GM19372 (cell line): ENCODE data around the gene SLC35G3.
"Not testable (repeated sequence)": the region's sequence is repeated elsewhere in the genome, so short reads cannot be mapped to it uniquely, and the experiment has no call there.

Experiments
- ATAC-seq: cut with Tn5 transposase; IDR thresholded peaks from one replicate; pipeline ENCODE4 v1.9.1; 2021; ENCODE audit warnings: mild to moderate bottlenecking, low read depth, moderate library complexity; ENCODE audit not compliant: unreplicated experiment

Gene SLC35G3

GRCh38 chr17:35194001-35194400, at the start of gene SLC35G3:
TSS of gene SLC35G3 (minus strand) at chr17:35194393. CDS start at chr17:35194307, 86 bp downstream.
- ATAC-seq: not testable (repeated sequence)

DNA sequence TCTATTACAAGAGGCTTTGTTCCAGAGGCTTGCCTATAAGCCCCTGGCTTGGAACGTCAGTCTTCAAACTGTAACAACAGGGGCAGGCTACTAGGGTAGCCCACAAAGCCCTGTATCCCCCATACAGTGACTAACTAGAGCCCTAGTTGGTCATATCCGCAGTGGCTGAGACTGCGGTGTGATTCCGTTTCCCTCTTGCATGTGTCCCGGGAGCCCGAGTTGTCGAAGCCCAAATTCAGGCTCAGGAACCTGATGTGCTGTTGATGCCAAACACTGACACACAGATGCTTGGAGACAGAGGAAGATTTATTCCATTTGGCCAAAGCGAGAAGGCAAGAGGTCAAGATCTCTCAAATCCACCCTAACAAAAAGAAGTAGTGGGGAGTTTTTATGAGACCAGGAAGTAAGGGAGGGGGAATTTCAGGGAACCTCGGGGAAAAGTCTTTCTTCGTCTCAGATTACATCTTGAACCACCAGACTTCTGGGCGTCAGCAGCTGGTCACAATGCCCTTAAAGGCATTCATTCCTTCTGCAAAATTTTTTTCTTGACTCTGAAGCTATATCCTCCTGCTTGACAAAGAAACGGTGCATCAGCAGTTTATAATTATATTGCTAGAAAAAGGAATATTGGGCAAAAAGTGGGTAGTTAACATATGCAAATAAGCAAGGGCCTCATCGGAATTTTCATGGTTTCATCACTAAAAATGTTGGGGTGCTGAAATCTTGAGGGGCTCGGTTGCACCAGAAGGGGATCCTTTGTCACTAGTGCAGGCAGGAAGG, 49.6 kb upstream of the SLC35G3 start:
- ATAC-seq: no peak

DNA sequence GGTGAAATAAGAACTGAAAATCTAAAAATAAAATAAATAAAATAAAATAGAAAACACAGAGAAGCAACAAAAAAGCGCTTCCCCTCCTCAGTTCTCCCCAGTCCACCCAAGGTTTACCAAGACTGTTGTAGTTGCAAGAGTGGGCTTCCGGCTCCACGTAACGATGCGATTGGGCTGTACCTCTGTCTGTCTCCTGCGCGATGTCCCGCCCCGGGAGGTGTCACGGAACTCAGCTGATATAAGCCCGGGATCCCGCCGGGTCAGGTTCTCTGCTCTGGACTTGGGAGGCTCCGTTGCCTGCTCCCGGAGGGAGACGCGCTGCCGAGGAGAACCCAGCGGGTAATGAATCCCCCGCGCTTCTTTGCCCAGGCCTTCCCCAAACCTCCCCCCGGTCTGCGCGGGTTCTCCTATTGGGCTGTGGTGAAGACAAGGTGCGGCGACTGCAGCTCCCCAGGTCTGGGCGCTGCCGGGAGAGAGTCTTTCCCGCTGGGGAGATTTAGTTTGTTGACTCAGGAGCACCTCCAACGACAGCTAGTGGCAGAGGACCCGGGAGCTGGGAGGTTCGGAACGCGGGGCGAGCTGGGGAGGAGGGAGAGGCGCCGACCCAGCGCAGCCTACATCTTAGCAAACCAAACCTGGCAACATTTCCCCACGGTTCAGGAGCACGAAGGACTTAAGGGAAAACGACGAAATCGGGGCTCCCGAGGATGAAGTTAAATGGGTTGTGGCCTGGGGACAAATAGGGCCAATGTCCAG, 48.8 kb upstream of the SLC35G3 start, which contains the start of gene SLFN5:
SLFN5 (plus strand) TSS at position 268 of the 756 bp plus-strand sequence. CDS start 15,619 bp downstream, outside the sequence.
- ATAC-seq: peak; percentile 70

- peak; percentile 37 for ATAC-seq
Observed at GRCh38 chr17:35242158-35242804, 48.1 kb upstream of the SLC35G3 start.

- ATAC-seq: no peak
Observed at GRCh38 chr17:35241520-35241919, 47.3 kb upstream of the SLC35G3 start.

DNA sequence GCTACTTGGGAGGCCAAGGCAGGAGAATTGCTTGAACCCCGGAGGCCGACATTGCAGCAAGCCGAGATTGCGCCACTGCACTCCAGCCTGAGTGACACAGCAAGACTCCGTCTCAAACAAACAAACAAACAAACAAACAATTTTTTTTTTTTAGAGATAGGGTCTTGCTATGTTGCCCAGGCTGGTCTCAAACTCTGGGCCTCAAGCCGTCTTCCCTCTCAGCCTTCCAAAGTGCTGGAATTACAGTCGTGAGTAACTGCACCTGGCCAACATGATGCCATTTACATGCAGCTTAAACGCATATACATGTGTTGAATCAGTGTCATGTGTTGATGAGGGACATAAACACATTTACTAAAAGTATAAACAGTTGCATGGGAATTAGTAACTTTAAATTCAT, 46.7 kb upstream of the SLC35G3 start:
- no peak for ATAC-seq

DNA sequence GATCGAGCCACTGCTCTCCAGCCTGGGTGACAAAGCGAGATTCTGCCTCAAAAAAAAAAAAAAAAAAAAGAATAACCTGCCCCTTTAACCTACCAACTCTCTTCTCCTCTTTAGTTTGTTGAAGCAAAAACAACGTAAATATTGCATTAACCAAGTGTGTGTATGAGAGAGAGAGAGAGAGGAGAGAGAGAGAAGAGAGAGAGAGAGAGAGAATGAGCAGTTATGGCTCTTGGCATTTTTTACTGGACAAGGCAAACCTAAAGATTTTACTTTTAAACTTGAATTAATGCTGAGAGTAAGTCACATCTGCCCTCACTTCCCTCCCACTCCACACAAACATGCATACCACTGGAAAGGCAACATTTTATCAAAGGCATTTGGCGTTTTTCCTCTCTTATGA, 45.6 kb upstream of the SLC35G3 start:
- ATAC-seq: no peak

DNA sequence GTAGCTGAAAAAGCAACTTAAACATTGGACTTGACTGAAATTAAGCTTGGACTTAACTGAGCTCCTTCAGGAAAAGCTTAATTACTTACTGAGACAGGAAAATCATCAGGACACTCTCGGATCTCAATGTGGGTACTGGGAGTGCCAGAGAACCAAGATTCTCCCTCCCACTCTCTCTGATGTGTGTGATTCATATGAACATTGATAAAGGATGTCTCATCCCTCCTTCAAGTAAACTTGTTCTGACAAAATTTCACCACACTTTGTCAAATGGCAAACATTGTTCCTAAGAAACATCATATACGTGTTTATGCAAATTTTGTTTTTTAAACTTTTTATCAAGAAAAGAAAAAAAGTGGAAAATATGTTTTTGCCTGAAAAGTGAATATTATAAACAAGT, 44.6 kb upstream of the SLC35G3 start:
- ATAC-seq: no peak

DNA sequence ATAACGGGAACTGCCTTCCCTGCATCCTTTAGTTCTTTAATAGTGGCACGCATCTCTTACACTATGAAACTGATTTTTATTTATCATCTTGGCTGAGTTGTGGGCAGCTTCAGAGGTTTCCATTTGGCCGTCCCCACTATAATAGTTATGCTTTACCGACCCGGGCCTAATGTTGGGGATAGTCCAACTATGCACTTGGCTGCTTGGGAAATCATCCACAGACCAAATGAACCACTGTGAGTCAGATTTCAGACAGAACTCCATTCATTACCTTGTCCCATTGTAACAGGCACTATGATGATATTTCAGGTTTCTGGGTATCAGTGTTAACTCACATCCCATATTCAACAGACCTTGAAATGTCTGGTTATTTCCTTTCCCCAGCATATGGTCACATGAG, 42.6 kb upstream of the SLC35G3 start:
- ATAC-seq: no peak

- no peak for ATAC-seq
Observed at GRCh38 chr17:35235917-35236316, 41.7 kb upstream of the SLC35G3 start.

DNA sequence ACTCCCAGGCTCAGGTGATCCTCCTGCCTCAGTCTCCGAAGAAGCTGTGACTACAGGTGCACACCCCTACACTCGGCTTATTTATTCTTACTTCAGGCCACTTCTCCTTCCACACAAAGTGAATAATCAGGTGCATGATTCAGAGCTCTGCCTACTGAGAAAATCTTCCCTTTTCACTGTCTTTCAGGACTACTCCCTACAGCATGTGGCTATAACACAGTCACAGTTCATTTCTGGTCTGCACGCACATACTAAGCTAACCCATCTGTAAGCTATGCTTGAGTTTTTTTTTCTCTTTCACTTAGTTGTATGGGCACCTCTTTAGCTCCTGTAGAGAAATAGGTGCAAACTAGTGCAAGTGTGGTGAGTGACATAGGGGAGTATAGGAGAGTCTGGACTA, 41.1 kb upstream of the SLC35G3 start:
- no peak for ATAC-seq

GRCh38 chr17:35234315-35234714, 40.1 kb upstream of the SLC35G3 start:
- not testable (repeated sequence) for ATAC-seq

- ATAC-seq: no peak
Observed at GRCh38 chr17:35229638-35230037, 35.4 kb upstream of the SLC35G3 start.

DNA sequence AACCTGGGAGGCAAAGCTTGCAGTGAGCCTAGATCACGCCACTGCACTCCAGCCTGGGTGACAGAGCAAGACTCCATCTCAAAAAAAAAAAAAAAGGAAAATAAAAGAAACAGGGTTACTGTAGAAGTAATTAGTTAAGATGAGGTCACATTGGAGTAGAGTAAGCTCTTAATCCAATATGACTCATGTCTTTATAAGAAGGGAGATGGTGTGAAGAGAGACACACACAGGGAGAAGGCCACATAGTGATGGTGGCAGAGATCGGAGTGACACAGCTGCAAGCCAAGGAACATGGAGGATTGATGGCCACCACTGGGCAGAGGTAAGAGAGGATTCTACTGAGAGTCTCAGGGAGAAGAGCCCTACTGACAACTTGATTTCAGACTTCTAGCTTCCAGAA, 33.4 kb upstream of the SLC35G3 start:
- ATAC-seq: no peak

DNA sequence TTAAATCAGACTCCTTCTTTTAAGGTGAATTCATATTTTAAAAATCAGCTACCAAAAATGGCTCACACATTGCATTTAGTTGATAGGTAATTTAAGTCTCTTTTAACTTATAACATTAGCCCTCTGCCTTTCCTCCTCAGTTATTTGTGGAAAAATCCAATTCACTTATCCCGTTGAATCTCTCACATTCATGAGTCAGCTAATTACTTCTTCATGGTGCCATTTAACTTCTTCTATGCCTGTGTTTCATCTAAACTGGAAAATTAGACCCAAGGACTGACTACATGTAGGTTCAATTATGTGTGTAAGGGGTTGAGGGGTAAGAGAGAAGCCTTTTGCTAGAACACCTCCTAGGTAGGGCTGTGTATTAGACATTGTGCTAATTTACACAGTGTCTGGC, 30.2 kb upstream of the SLC35G3 start:
- ATAC-seq: no peak

GRCh38 chr17:35222452-35222851, 28.3 kb upstream of the SLC35G3 start:
- ATAC-seq: no peak

GRCh38 chr17:35218915-35219314, 24.7 kb upstream of the SLC35G3 start:
- no peak for ATAC-seq

DNA sequence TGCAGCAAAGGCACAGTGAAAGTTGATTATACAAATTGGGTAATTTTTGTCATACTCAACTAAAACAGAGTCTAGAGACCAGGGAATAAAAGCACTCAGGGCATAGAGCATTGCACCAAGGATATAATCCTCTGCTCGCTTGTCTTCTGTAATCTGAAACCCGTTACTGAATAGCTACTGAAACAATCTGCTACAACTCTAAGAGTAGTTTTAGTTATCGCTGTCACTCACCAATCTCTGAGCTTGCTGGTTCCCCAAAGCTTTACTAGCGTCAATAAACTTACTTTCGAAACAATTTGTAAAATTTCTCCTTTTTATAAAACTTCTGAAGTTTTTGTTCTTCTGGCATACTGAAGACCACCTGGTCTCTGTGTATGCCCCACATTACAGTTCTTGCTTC, 22.9 kb upstream of the SLC35G3 start:
- ATAC-seq: no peak

DNA sequence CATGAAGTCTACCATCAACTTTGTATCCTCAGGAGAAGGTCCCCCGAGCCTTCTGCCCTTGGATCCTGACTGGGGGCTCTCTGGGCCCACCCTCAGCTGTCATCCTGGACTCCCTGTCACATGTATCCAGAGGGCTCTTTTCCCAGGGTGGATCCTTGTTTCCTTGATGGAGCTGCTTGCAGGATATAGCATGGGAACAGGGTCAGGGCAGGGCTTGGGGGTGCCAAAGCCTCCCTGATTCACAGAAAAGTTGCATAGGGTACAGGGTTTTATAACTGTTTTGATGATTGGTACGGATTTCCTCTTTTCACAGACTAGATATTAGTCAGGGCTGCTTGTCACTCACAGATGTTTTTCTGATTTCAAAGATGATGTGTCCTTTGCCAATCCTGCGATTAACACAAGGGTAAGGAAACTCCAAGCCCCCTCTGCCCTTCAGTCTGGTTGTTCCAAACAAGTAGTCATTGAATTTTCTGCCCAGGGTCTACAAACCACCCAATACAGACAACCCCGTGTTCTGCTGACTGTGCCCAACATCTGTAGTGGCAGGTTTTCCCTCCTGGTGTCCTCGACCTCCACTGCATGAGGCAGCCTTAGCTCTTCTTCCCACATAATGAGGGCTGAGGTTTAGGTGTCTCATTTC, 20.6 kb upstream of the SLC35G3 start:
- no peak for ATAC-seq

DNA sequence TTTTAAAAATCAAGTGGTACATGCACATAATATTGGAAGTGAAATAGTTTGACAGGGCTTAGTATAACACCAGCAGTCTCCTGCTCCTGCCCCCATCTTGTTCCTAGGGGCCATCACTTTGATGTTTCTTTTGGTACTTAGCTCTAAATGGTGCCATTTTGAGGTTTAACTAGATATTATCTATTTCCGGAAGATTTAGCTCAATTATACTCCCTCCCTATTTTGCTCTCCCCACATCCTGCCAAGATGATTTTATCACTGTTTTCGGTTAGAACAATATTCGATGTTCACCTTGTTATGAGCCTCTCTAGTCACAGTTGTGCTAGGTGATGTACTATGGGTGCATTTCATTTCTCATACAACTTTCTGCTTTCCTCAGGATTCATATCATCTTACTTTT, 20.0 kb upstream of the SLC35G3 start:
- no peak for ATAC-seq
